CD4-positive, alpha-beta T cell (primary cell): ENCODE data around the gene CLRN3. TPM values are rescaled to one million over a fixed set of nuclear protein-coding genes. Genes with fewer than 3 reads are reported as not detected.

Experiments used
- ATAC-seq: fragments of 200-7000 bp; cut with Tn5 transposase; one replicate; pipeline ENCODE4 v1.10.0; 2022; ENCODE audit warnings: mild to moderate bottlenecking; ENCODE audit not compliant: poor library complexity
- CTCF ChIA-PET: fragments of 350-600 bp; sonication (Branson Sonifier 250); formaldehyde crosslinking; loops from one replicate; lab custom pipeline; 2021; ENCODE audit warnings: antibody characterized with exemption, inconsistent platforms; lab: Charles Lee
- POLR2A ChIA-PET: fragments of 350-600 bp; sonication (Branson Sonifier 250); formaldehyde crosslinking; loops from one replicate; lab custom pipeline; 2021; ENCODE audit warnings: antibody characterized with exemption, inconsistent platforms; lab: Charles Lee
- DNase-seq, 14 experiments: peaks; one replicate each; pipeline ENCODE4 v3.0.0-alpha.2; 2013 to 2020; ENCODE audit warnings: mixed read lengths in 2 of 14
- H3K27ac ChIP-seq, 2 donors: one replicate each; pipeline versions ENCODE4 v1.5.1 to v1.7.0; 2013; ENCODE audit warnings: low read length in 2 of 2, low read depth in 1 of 2, mild to moderate bottlenecking in 1 of 2
- H3K27me3 ChIP-seq, 2 experiments: 1 replicate in 1 of 2; 2 replicates in 1 of 2; pipeline versions ENCODE4 v1.6.1 to v1.7.0; 2013; ENCODE audit warnings: low read length in 2 of 2, control low read depth in 1 of 2, mild to moderate bottlenecking in 1 of 2, moderate library complexity in 1 of 2; ENCODE audit not compliant: insufficient read depth in 2 of 2, control insufficient read depth in 1 of 2
- H3K36me3 ChIP-seq: one replicate; pipeline ENCODE4 v1.6.1; 2013; ENCODE audit warnings: low read length, control low read depth; ENCODE audit not compliant: insufficient read depth
- H3K4me1 ChIP-seq: one replicate; pipeline ENCODE4 v1.6.1; 2013; ENCODE audit warnings: low read length, control low read depth; ENCODE audit not compliant: insufficient read depth
- H3K4me3 ChIP-seq: one replicate; pipeline ENCODE4 v1.5.1; 2013; ENCODE audit warnings: mild to moderate bottlenecking, low read length, moderate library complexity
- H3K9me3 ChIP-seq, 2 experiments: 1 replicate in 1 of 2; 2 replicates in 1 of 2; pipeline versions ENCODE4 v1.6.1 to v1.7.0; 2013; ENCODE audit warnings: low read length in 2 of 2, mild to moderate bottlenecking in 2 of 2, control low read depth in 1 of 2, moderate library complexity in 1 of 2; ENCODE audit not compliant: control insufficient read depth in 1 of 2, insufficient read depth in 1 of 2
- H3K27ac Mint-ChIP-seq: one replicate; pipeline ENCODE4 v1.8.0; 2020; ENCODE audit warnings: mixed read lengths
- H3K27me3 Mint-ChIP-seq: one replicate; pipeline ENCODE4 v1.8.0; 2021; ENCODE audit warnings: mixed read lengths
- H3K36me3 Mint-ChIP-seq: one replicate; pipeline ENCODE4 v1.8.0; 2021; ENCODE audit warnings: low read depth, mixed read lengths
- H3K4me1 Mint-ChIP-seq: one replicate; pipeline ENCODE4 v1.8.0; 2021; ENCODE audit warnings: low read depth, mixed read lengths
- H3K4me3 Mint-ChIP-seq: one replicate; pipeline ENCODE4 v1.8.0; 2020; ENCODE audit warnings: mild to moderate bottlenecking, mixed read lengths
- H3K9me3 Mint-ChIP-seq: one replicate; pipeline ENCODE4 v1.8.0; 2020; ENCODE audit warnings: mixed read lengths
- intact Hi-C, 2 experiments: fragments of 100-400 bp; cut with DNase I in 1 of 2; cut with micrococcal nuclease in 1 of 2; formaldehyde crosslinking; loops; one replicate each; pipeline versions ENCODE4 v1.15.1 to v1.9.0; 2023 to 2025; cut with DNase I, micrococcal nuclease
- total RNA-seq, 174 experiments: library from RNA in 2 of 174; stranded (reverse) in 2 of 174; gene quantifications; one replicate each; pipeline ENCODE4 v1.2.3 and lab custom pipeline; 2021 to 2026
- TF ChIP-seq, protein P1 (sequence below): fragments of 200-600 bp; IDR thresholded peaks from one replicate; pipeline ENCODE4 v1.8.0; 2022; ENCODE audit warnings: antibody characterized with exemption, mild to moderate bottlenecking

The CLRN3 gene
- total RNA-seq, 2 experiments from 2014 or later: not detected

DNA sequence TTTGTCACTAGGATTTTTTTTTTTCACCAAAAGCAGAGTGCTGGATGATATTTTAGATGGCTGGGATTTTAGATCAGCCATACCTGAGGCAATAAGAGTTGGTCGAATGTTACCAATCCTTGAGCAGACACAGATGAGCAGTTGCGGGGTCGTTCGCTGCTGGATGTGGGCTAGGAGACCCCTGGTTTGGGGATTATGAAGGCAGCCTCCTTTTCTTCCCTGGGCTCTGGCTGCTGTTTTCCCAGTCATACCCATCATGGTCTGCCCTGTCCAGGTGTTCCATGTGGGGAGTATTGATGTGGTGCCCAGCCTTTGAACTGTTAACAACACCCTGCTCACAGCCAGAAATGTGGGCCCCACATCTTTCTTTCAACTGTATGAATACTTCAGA, 19.1 kb upstream of the CLRN3 start:
- POLR2A ChIA-PET: no interaction called here
- intact Hi-C loops: no loop called here
- H3K4me1 Mint-ChIP-seq: no peaks in the 10 kb centered on the region

GRCh38 chr10:127911218-127911866, 18.6 kb upstream of the CLRN3 start:
- H3K9me3 Mint-ChIP-seq: no peaks in the 10 kb centered on the region
- no peak overlapping the region for H3K27ac Mint-ChIP-seq
- no peaks in the 10 kb centered on the region for H3K36me3 ChIP-seq
- ChIA-PET CTCF (no interaction called here), POLR2A (no interaction called here)
- H3K36me3 Mint-ChIP-seq: no peaks in the 10 kb centered on the region
- no peaks in the 10 kb centered on the region for H3K4me1 Mint-ChIP-seq
- no peak overlapping the region for H3K4me3 Mint-ChIP-seq
- peaks cover 6% of the 10 kb centered on the region for H3K4me1 ChIP-seq
- H3K4me3 ChIP-seq: no peak overlapping the region
- intact Hi-C loops: no loop called here
- TF ChIP-seq, protein P1, sequence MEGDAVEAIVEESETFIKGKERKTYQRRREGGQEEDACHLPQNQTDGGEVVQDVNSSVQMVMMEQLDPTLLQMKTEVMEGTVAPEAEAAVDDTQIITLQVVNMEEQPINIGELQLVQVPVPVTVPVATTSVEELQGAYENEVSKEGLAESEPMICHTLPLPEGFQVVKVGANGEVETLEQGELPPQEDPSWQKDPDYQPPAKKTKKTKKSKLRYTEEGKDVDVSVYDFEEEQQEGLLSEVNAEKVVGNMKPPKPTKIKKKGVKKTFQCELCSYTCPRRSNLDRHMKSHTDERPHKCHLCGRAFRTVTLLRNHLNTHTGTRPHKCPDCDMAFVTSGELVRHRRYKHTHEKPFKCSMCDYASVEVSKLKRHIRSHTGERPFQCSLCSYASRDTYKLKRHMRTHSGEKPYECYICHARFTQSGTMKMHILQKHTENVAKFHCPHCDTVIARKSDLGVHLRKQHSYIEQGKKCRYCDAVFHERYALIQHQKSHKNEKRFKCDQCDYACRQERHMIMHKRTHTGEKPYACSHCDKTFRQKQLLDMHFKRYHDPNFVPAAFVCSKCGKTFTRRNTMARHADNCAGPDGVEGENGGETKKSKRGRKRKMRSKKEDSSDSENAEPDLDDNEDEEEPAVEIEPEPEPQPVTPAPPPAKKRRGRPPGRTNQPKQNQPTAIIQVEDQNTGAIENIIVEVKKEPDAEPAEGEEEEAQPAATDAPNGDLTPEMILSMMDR: no peak
- no peaks in the 10 kb centered on the region for H3K9me3 ChIP-seq
- H3K27me3 Mint-ChIP-seq: peaks cover 14% of the 10 kb centered on the region
- H3K27me3 ChIP-seq: peaks cover 7 to 16% of the 10 kb centered on the region in 2 experiments
- DNase-seq (no peak), ATAC-seq (no peak)
- no peak overlapping the region for H3K27ac ChIP-seq

More for the DNA sequence above, 19.1 kb upstream of the CLRN3 start:
- TF ChIP-seq, protein P1: no peak
- no peaks in the 10 kb centered on the region for H3K9me3 Mint-ChIP-seq
- no peaks in the 10 kb centered on the region for H3K9me3 ChIP-seq
- DNase-seq: no peak
- no peaks in the 10 kb centered on the region for H3K36me3 Mint-ChIP-seq
- H3K27me3 Mint-ChIP-seq: peaks cover 14% of the 10 kb centered on the region
- H3K36me3 ChIP-seq: no peaks in the 10 kb centered on the region
- H3K27me3 ChIP-seq: peaks cover 7 to 16% of the 10 kb centered on the region in 2 experiments
- no peak overlapping the region for H3K27ac ChIP-seq
- H3K4me1 ChIP-seq: peaks cover 6% of the 10 kb centered on the region
- CTCF ChIA-PET: no interaction called here
- H3K27ac Mint-ChIP-seq: no peak overlapping the region
- ATAC-seq: no peak
- H3K4me3 ChIP-seq: no peak overlapping the region
- H3K4me3 Mint-ChIP-seq: no peak overlapping the region

DNA sequence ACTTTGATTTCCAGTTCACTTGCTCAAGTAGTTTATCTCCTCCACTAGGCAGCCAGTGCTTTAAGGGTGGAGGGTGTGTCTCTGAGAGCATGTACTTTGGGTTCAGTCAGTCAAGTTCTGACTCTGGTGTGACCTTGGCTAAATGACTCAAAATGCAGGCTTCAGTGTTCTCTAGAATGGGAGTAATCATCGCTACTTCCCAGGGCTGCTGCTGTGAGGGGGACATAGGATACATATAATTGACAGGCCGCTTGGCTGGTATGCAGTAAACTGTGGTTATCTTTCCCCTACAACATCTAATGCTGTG, 17.7 kb upstream of the CLRN3 start:
- Histone ChIP-seq H3K27ac (no peak overlapping the region), H3K27me3 (peaks cover 7 to 16% of the 10 kb centered on the region in 2 experiments), H3K36me3 (no peaks in the 10 kb centered on the region), H3K9me3 (no peaks in the 10 kb centered on the region), H3K4me1 (peaks cover 6% of the 10 kb centered on the region), H3K4me3 (no peak overlapping the region)
- Mint-ChIP-seq H3K4me3 (no peak overlapping the region), H3K27ac (no peak overlapping the region), H3K4me1 (no peaks in the 10 kb centered on the region), H3K36me3 (no peaks in the 10 kb centered on the region), H3K9me3 (no peaks in the 10 kb centered on the region), H3K27me3 (peaks cover 17% of the 10 kb centered on the region)
- intact Hi-C loops: no loop called here
- CTCF ChIA-PET: no interaction called here
- TF ChIP-seq, protein P1: no peak
- POLR2A ChIA-PET: no interaction called here
- ATAC-seq (no peak), DNase-seq (no peak)
